ENCODE results near the gene TSPAN18.

Gene TSPAN18

GRCh38 chr11:44822369-44822768 lies 95.6 kb downstream of the TSPAN18 start:
- peaks cover 3% of the 10 kb centered on the region for H3K4me1 Mint-ChIP-seq (ENCODE audit: low read depth)
- H3K27ac Mint-ChIP-seq: no peak overlapping the region
- H3K27me3 Mint-ChIP-seq: no peaks in the 10 kb centered on the region
- H3K9me3 Mint-ChIP-seq: no peaks in the 10 kb centered on the region
- intact Hi-C loops (cut with micrococcal nuclease): no loop called here
- no peaks in the 10 kb centered on the region for H3K36me3 Mint-ChIP-seq (ENCODE audit: low read depth)
- no peak overlapping the region for H3K4me3 Mint-ChIP-seq

GRCh38 chr11:44823006-44823405 lies 96.2 kb downstream of the TSPAN18 start:
- H3K4me1 Mint-ChIP-seq (ENCODE audit: low read depth): no peaks in the 10 kb centered on the region
- H3K27me3 Mint-ChIP-seq: no peaks in the 10 kb centered on the region
- no peaks in the 10 kb centered on the region for H3K9me3 Mint-ChIP-seq
- no peak overlapping the region for H3K4me3 Mint-ChIP-seq
- no peaks in the 10 kb centered on the region for H3K36me3 Mint-ChIP-seq (ENCODE audit: low read depth)
- intact Hi-C loops (cut with micrococcal nuclease): no loop called here
- H3K27ac Mint-ChIP-seq: no peak overlapping the region

- Mint-ChIP-seq H3K36me3 (ENCODE audit: low read depth) (no peaks in the 10 kb centered on the region), H3K27ac (no peak overlapping the region), H3K9me3 (no peaks in the 10 kb centered on the region), H3K4me1 (ENCODE audit: low read depth) (no peaks in the 10 kb centered on the region), H3K4me3 (no peak overlapping the region), H3K27me3 (no peaks in the 10 kb centered on the region)
- intact Hi-C loops (cut with micrococcal nuclease): no loop called here
These were observed 97.1 kb downstream of the TSPAN18 start for GRCh38 chr11:44823868-44824267.

- Mint-ChIP-seq H3K4me1 (ENCODE audit: low read depth) (no peaks in the 10 kb centered on the region), H3K36me3 (ENCODE audit: low read depth) (no peaks in the 10 kb centered on the region), H3K9me3 (no peaks in the 10 kb centered on the region), H3K27ac (no peak overlapping the region), H3K4me3 (no peak overlapping the region), H3K27me3 (no peaks in the 10 kb centered on the region)
- intact Hi-C loops (cut with micrococcal nuclease): no loop called here
These were observed 97.5 kb downstream of the TSPAN18 start for GRCh38 chr11:44824300-44824704.

GRCh38 chr11:44825058-44825785 lies 98.5 kb downstream of the TSPAN18 start:
- no peaks in the 10 kb centered on the region for H3K27me3 Mint-ChIP-seq
- H3K4me1 Mint-ChIP-seq (ENCODE audit: low read depth): peaks cover 6% of the 10 kb centered on the region
- H3K9me3 Mint-ChIP-seq: no peaks in the 10 kb centered on the region
- no peak overlapping the region for H3K27ac Mint-ChIP-seq
- H3K36me3 Mint-ChIP-seq (ENCODE audit: low read depth): no peaks in the 10 kb centered on the region
- no peak overlapping the region for H3K4me3 Mint-ChIP-seq
- intact Hi-C loops (cut with micrococcal nuclease): no loop called here

- no peak overlapping the region for H3K27ac Mint-ChIP-seq
These were observed 100.3 kb downstream of the TSPAN18 start for GRCh38 chr11:44826922-44827643.

GRCh38 chr11:44828296-44828695 lies 101.5 kb downstream of the TSPAN18 start:
- no peak overlapping the region for H3K27ac Mint-ChIP-seq
- intact Hi-C loops (cut with micrococcal nuclease): no loop called here
- H3K4me1 Mint-ChIP-seq (ENCODE audit: low read depth): peaks cover 14% of the 10 kb centered on the region

More at GRCh38 chr11:44826922-44827643, 100.3 kb downstream of the TSPAN18 start:
- Mint-ChIP-seq H3K27me3 (no peaks in the 10 kb centered on the region), H3K9me3 (no peaks in the 10 kb centered on the region), H3K4me3 (no peak overlapping the region), H3K36me3 (ENCODE audit: low read depth) (no peaks in the 10 kb centered on the region), H3K4me1 (ENCODE audit: low read depth) (peaks cover 14% of the 10 kb centered on the region)
- intact Hi-C loops (cut with micrococcal nuclease): no loop called here

GRCh38 chr11:44829838-44830237 lies 103.1 kb downstream of the TSPAN18 start:
- no peaks in the 10 kb centered on the region for H3K27me3 Mint-ChIP-seq
- no peak overlapping the region for H3K4me3 Mint-ChIP-seq
- intact Hi-C loops (cut with micrococcal nuclease): no loop called here
- no peaks in the 10 kb centered on the region for H3K9me3 Mint-ChIP-seq
- H3K36me3 Mint-ChIP-seq (ENCODE audit: low read depth): no peaks in the 10 kb centered on the region
- H3K4me1 Mint-ChIP-seq (ENCODE audit: low read depth): peaks cover 14% of the 10 kb centered on the region
- H3K27ac Mint-ChIP-seq: no peak overlapping the region

More at GRCh38 chr11:44828296-44828695, 101.5 kb downstream of the TSPAN18 start:
- Mint-ChIP-seq H3K27me3 (no peaks in the 10 kb centered on the region), H3K4me3 (no peak overlapping the region), H3K9me3 (no peaks in the 10 kb centered on the region), H3K36me3 (ENCODE audit: low read depth) (no peaks in the 10 kb centered on the region)

GRCh38 chr11:44831605-44832394 lies 105.0 kb downstream of the TSPAN18 start:
- Mint-ChIP-seq H3K4me1 (ENCODE audit: low read depth) (peaks cover 14% of the 10 kb centered on the region), H3K27me3 (no peaks in the 10 kb centered on the region), H3K9me3 (no peaks in the 10 kb centered on the region), H3K27ac (no peak overlapping the region), H3K4me3 (no peak overlapping the region), H3K36me3 (ENCODE audit: low read depth) (no peaks in the 10 kb centered on the region)
- intact Hi-C loops (cut with micrococcal nuclease): no loop called here

- no peaks in the 10 kb centered on the region for H3K36me3 Mint-ChIP-seq (ENCODE audit: low read depth)
- H3K27ac Mint-ChIP-seq: no peak overlapping the region
- H3K9me3 Mint-ChIP-seq: no peaks in the 10 kb centered on the region
- H3K4me3 Mint-ChIP-seq: no peak overlapping the region
- no peaks in the 10 kb centered on the region for H3K27me3 Mint-ChIP-seq
- intact Hi-C loops (cut with micrococcal nuclease): no loop called here
- peaks cover 14% of the 10 kb centered on the region for H3K4me1 Mint-ChIP-seq (ENCODE audit: low read depth)
These were observed 105.7 kb downstream of the TSPAN18 start for GRCh38 chr11:44832452-44832851.

GRCh38 chr11:44833221-44833876 lies 106.6 kb downstream of the TSPAN18 start:
- no peaks in the 10 kb centered on the region for H3K36me3 Mint-ChIP-seq (ENCODE audit: low read depth)
- intact Hi-C loops (cut with micrococcal nuclease): no loop called here
- no peaks in the 10 kb centered on the region for H3K27me3 Mint-ChIP-seq
- no peaks in the 10 kb centered on the region for H3K9me3 Mint-ChIP-seq
- H3K4me1 Mint-ChIP-seq (ENCODE audit: low read depth): peaks cover 14% of the 10 kb centered on the region
- no peak overlapping the region for H3K4me3 Mint-ChIP-seq
- no peak overlapping the region for H3K27ac Mint-ChIP-seq

- Mint-ChIP-seq H3K9me3 (no peaks in the 10 kb centered on the region), H3K27ac (no peak overlapping the region), H3K4me3 (no peak overlapping the region), H3K27me3 (no peaks in the 10 kb centered on the region), H3K4me1 (ENCODE audit: low read depth) (peaks cover 14% of the 10 kb centered on the region), H3K36me3 (ENCODE audit: low read depth) (no peaks in the 10 kb centered on the region)
- intact Hi-C loops (cut with micrococcal nuclease): no loop called here
These were observed 107.2 kb downstream of the TSPAN18 start for GRCh38 chr11:44833877-44834452.

- peaks cover 11% of the 10 kb centered on the region for H3K4me1 Mint-ChIP-seq (ENCODE audit: low read depth)
- intact Hi-C loops (cut with micrococcal nuclease): no loop called here
- H3K9me3 Mint-ChIP-seq: no peaks in the 10 kb centered on the region
- no peak overlapping the region for H3K27ac Mint-ChIP-seq
- no peaks in the 10 kb centered on the region for H3K36me3 Mint-ChIP-seq (ENCODE audit: low read depth)
- no peak overlapping the region for H3K4me3 Mint-ChIP-seq
- H3K27me3 Mint-ChIP-seq: peaks cover 2% of the 10 kb centered on the region
These were observed 108.1 kb downstream of the TSPAN18 start for GRCh38 chr11:44834846-44835245.

Measured in dendritic cell treated with granulocyte-macrophage colony-stimulating factor and Interleukin-4, amounts not matched to agents 40 ng/mL and 50 ng/mL, for 4 days (primary cell).